H1 (cell line): ENCODE measurements around the gene NRXN2. TPM values are rescaled to one million over a fixed set of nuclear protein-coding genes. Genes with fewer than 3 reads are reported as not detected.

Experiments used
- CTCF ChIA-PET: fragments of 300-600 bp; sonication (Branson Sonifier 250); formaldehyde crosslinking; loops from one replicate; lab custom pipeline; 2021; ENCODE audit not compliant: partially characterized antibody; lab: Charles Lee
- POLR2A ChIA-PET: fragments of 300-600 bp; sonication (Branson Sonifier 250); formaldehyde crosslinking; loops from one replicate; lab custom pipeline; 2021; ENCODE audit warnings: inconsistent platforms; ENCODE audit not compliant: partially characterized antibody; lab: Charles Lee
- DNase-seq, 2 experiments: peaks; one replicate each; pipeline versions ENCODE4 v3.0.0 to v3.0.0-alpha.2; 2010 to 2022; ENCODE audit warnings: low spot score in 2 of 2, low read depth in 1 of 2, mixed read lengths in 1 of 2
- FAIRE-seq: peaks from 2 replicates; lab custom pipeline; 2011; peaks lifted over from hg19 to GRCh38; lab: Jason Lieb, UNC
- H2AFZ ChIP-seq: 2 replicates; pipeline ENCODE4 v1.8.1; 2012; ENCODE audit warnings: low read length, inconsistent platforms
- H2AK5ac ChIP-seq: 2 replicates; pipeline ENCODE4 v1.6.1; 2013; ENCODE audit warnings: low read depth, low read length
- H2BK120ac ChIP-seq: replicated peaks from 2 replicates; pipeline ENCODE3; 2013; ENCODE audit warnings: low read depth, low read length, inconsistent platforms
- H2BK12ac ChIP-seq: 2 replicates; pipeline ENCODE4 v1.6.1; 2013; ENCODE audit warnings: low read depth, low read length
- H2BK15ac ChIP-seq: 2 replicates; pipeline ENCODE4 v1.6.1; 2013; ENCODE audit warnings: low read length
- H2BK20ac ChIP-seq: 2 replicates; pipeline ENCODE4 v1.6.1; 2013; ENCODE audit warnings: low read length
- H2BK5ac ChIP-seq: 2 replicates; pipeline ENCODE4 v1.6.1; 2013; ENCODE audit warnings: low read depth, low read length
- H3K14ac ChIP-seq: 2 replicates; pipeline ENCODE4 v1.6.1; 2013; ENCODE audit warnings: inconsistent platforms; ENCODE audit not compliant: insufficient read length
- H3K18ac ChIP-seq: 2 replicates; pipeline ENCODE4 v1.6.1; 2013; ENCODE audit warnings: low read length; ENCODE audit errors: extremely low read depth
- H3K23ac ChIP-seq: 2 replicates; pipeline ENCODE4 v1.6.1; 2013; ENCODE audit warnings: inconsistent platforms; ENCODE audit not compliant: insufficient read length
- H3K23me2 ChIP-seq: 2 replicates; pipeline ENCODE4 v1.6.1; 2013; ENCODE audit warnings: low read depth, low read length
- H3K27ac ChIP-seq: 2 replicates; pipeline ENCODE4 v1.6.1; 2011; ENCODE audit warnings: low read depth, low read length, inconsistent platforms
- H3K27me3 ChIP-seq, 4 experiments: replicated peaks in 1 of 4; 1 replicate in 1 of 4; 2 replicates in 3 of 4; pipeline versions ENCODE4 v1.6.1 to v1.8.1; 2011 to 2013; ENCODE audit warnings: low read length in 3 of 4, mild to moderate bottlenecking in 3 of 4, inconsistent platforms in 2 of 4, mixed read lengths in 2 of 4, moderate library complexity in 1 of 4; ENCODE audit not compliant: control insufficient read depth in 3 of 4, insufficient read depth in 3 of 4; ENCODE audit errors: extremely low read depth in 1 of 4
- H3K36me3 ChIP-seq, 4 experiments: 2 replicates each; pipeline versions ENCODE4 v1.6.1 to v1.8.1; 2011 to 2013; ENCODE audit warnings: mild to moderate bottlenecking in 4 of 4, low read length in 3 of 4, moderate library complexity in 2 of 4, control low read depth in 1 of 4, inconsistent platforms in 1 of 4; ENCODE audit not compliant: insufficient read depth in 4 of 4, control insufficient read depth in 2 of 4
- H3K4ac ChIP-seq: replicated peaks from 2 replicates; pipeline ENCODE3; 2013; ENCODE audit warnings: low read length, low read depth, mixed read lengths, inconsistent platforms; ENCODE audit not compliant: insufficient read length
- H3K4me1 ChIP-seq, 4 experiments: replicated peaks in 1 of 4; 1 replicate in 1 of 4; 2 replicates in 3 of 4; pipeline versions ENCODE4 v1.6.1 to v1.8.1; 2011 to 2013; ENCODE audit warnings: low read length in 3 of 4, inconsistent platforms in 2 of 4, mixed read lengths in 1 of 4; ENCODE audit not compliant: insufficient read depth in 4 of 4, control insufficient read depth in 3 of 4
- H3K4me2 ChIP-seq, 2 experiments: 2 replicates each; pipeline versions ENCODE4 v1.6.1 to v1.8.1; 2011 to 2013; ENCODE audit warnings: low read depth in 2 of 2, low read length in 2 of 2, control low read depth in 1 of 2, inconsistent platforms in 1 of 2, mild to moderate bottlenecking in 1 of 2; ENCODE audit not compliant: insufficient read depth in 1 of 2
- H3K4me3 ChIP-seq, 4 experiments: fragments of 200-600, 300-600 bp in 1 of 4; sonication (generic), shearing (Covaris generic), sonication (Bioruptor Twin) in 1 of 4; 2 replicates each; pipeline versions ENCODE4 v1.5.1 to v1.8.1; 2011 to 2016; ENCODE audit warnings: low read length in 4 of 4, low read depth in 3 of 4, control low read depth in 2 of 4, inconsistent platforms in 2 of 4, mild to moderate bottlenecking in 2 of 4, mixed read lengths in 1 of 4, moderate library complexity in 1 of 4; ENCODE audit not compliant: insufficient read depth in 2 of 4; ENCODE audit errors: extremely low read depth in 1 of 4
- H3K56ac ChIP-seq: replicated peaks from 2 replicates; pipeline ENCODE3; 2013; ENCODE audit warnings: low read depth, mild to moderate bottlenecking, mixed read lengths, low read length, inconsistent platforms; ENCODE audit not compliant: insufficient read length
- H3K79me1 ChIP-seq: 2 replicates; pipeline ENCODE4 v1.6.1; 2013; ENCODE audit warnings: low read depth, low read length, control low read depth
- H3K79me2 ChIP-seq, 2 experiments: 2 replicates each; pipeline versions ENCODE4 v1.6.1 to v1.8.1; 2012 to 2013; ENCODE audit warnings: low read length in 2 of 2, mild to moderate bottlenecking in 2 of 2, inconsistent platforms in 1 of 2; ENCODE audit not compliant: insufficient read depth in 2 of 2, control insufficient read depth in 1 of 2
- H3K9ac ChIP-seq, 4 experiments: replicated peaks in 1 of 4; 1 replicate in 1 of 4; 2 replicates in 3 of 4; pipeline versions ENCODE4 v1.6.1 to v1.8.1; 2011 to 2013; ENCODE audit warnings: low read depth in 3 of 4, low read length in 3 of 4, control low read depth in 2 of 4, mild to moderate bottlenecking in 2 of 4, moderate library complexity in 2 of 4, inconsistent platforms in 1 of 4; ENCODE audit errors: extremely low read depth in 1 of 4
- H3K9me3 ChIP-seq, 2 experiments: 2 replicates each; pipeline versions ENCODE4 v1.6.1 to v1.8.1; 2012 to 2013; ENCODE audit warnings: mild to moderate bottlenecking in 2 of 2, moderate library complexity in 2 of 2, control low read depth in 1 of 2, inconsistent platforms in 1 of 2, low read depth in 1 of 2, low read length in 1 of 2, mixed read lengths in 1 of 2; ENCODE audit not compliant: insufficient read depth in 2 of 2
- H4K20me1 ChIP-seq, 2 experiments: replicated peaks in 1 of 2; 2 replicates each; pipeline versions ENCODE3 to v1.8.1; 2011 to 2013; ENCODE audit warnings: inconsistent platforms in 2 of 2, low read length in 2 of 2, mild to moderate bottlenecking in 1 of 2; ENCODE audit not compliant: insufficient read depth in 2 of 2, control insufficient read depth in 1 of 2
- H4K5ac ChIP-seq: 2 replicates; pipeline ENCODE4 v1.6.1; 2013; ENCODE audit warnings: low read length, low read depth, mixed read lengths, inconsistent platforms; ENCODE audit not compliant: insufficient read length
- H4K8ac ChIP-seq: 2 replicates; pipeline ENCODE4 v1.8.0; 2013; ENCODE audit warnings: mild to moderate bottlenecking, moderate library complexity, low read length, inconsistent platforms; ENCODE audit not compliant: insufficient read depth; ENCODE audit errors: extremely low read depth
- H4K91ac ChIP-seq: replicated peaks from 2 replicates; pipeline ENCODE3; 2013; ENCODE audit warnings: low read length, mixed read lengths, inconsistent platforms; ENCODE audit not compliant: insufficient read length
- ASH2L ChIP-seq: fragments of 200-600, 300-600 bp; sonication (generic); IDR thresholded peaks from one replicate; pipeline ENCODE4 v1.7.1; 2017; ENCODE audit warnings: low read length
- BCL11A ChIP-seq, 2 experiments: IDR thresholded peaks; one replicate each; pipeline ENCODE4 v1.6.1; 2011; ENCODE audit warnings: low read depth in 2 of 2, low read length in 2 of 2, mild to moderate bottlenecking in 2 of 2
- CTBP2 ChIP-seq: IDR thresholded peaks from 2 replicates; pipeline ENCODE4 v1.7.0; 2011; ENCODE audit warnings: borderline replicate concordance, mild to moderate bottlenecking, moderate library complexity, mixed read lengths, low read length; ENCODE audit not compliant: insufficient read depth, insufficient read length
- GTF2F1 ChIP-seq: IDR thresholded peaks from 2 replicates; pipeline ENCODE4 v1.6.1; 2012; ENCODE audit warnings: low read depth, low read length, improper control_type of control experiment, borderline replicate concordance
- HDAC6 ChIP-seq: IDR thresholded peaks from one replicate; pipeline ENCODE4 v1.7.1; 2012; ENCODE audit warnings: low read depth, mild to moderate bottlenecking, inconsistent platforms, low read length, moderate library complexity
- JUND ChIP-seq: IDR thresholded peaks from 2 replicates; pipeline ENCODE4 v1.6.1; 2011; ENCODE audit warnings: mild to moderate bottlenecking, improper control_type of control experiment, low read length
- KDM4A ChIP-seq: IDR thresholded peaks from one replicate; pipeline ENCODE4 v1.7.1; 2012; ENCODE audit warnings: low read depth, mild to moderate bottlenecking, moderate library complexity, low read length, inconsistent platforms; ENCODE audit not compliant: severe bottlenecking
- KDM5A ChIP-seq: fragments of 200-600 bp; IDR thresholded peaks from 2 replicates; pipeline ENCODE4 v1.7.1; 2012; ENCODE audit warnings: mild to moderate bottlenecking, low read length, inconsistent platforms, mixed read lengths
- PHF8 ChIP-seq: fragments of 200-600 bp; sonication (generic); conservative IDR thresholded peaks from 2 replicates; pipeline ENCODE4 v1.7.1; 2012; ENCODE audit warnings: low read depth, mild to moderate bottlenecking, inconsistent platforms, low read length, moderate library complexity
- POU5F1 ChIP-seq: IDR thresholded peaks from 2 replicates; pipeline ENCODE4 v1.6.1; 2011; ENCODE audit warnings: low read depth, mild to moderate bottlenecking, low read length, moderate library complexity
- SIN3A ChIP-seq, 2 experiments: IDR thresholded peaks in 1 of 2; conservative IDR thresholded peaks in 1 of 2; 2 replicates each; pipeline ENCODE4 v1.6.1; 2011 to 2012; ENCODE audit warnings: low read length in 2 of 2, improper control_type of control experiment in 1 of 2, low read depth in 1 of 2, mild to moderate bottlenecking in 1 of 2
- SP1 ChIP-seq: IDR thresholded peaks from 2 replicates; pipeline ENCODE4 v1.6.1; 2011; ENCODE audit warnings: low read depth, low read length
- TAF1 ChIP-seq: IDR thresholded peaks from 2 replicates; pipeline ENCODE4 v1.6.1; 2011; ENCODE audit warnings: mild to moderate bottlenecking, low read depth, low read length
- TEAD4 ChIP-seq: IDR thresholded peaks from 2 replicates; pipeline ENCODE4 v1.6.1; 2012; ENCODE audit warnings: low read depth, low read length, inconsistent platforms, mixed read lengths
- WGBS, 2 experiments: shearing (Covaris generic) in 1 of 2; methylation state at CpG; one replicate each; pipeline versions ENCODE4 v1.1.6 to v1.1.7; 2013 to 2015; ENCODE audit warnings: low lambda C conversion rate in 2 of 2, mixed read lengths in 2 of 2, inconsistent platforms in 1 of 2, low coverage in 1 of 2, missing lambda C conversion rate in 1 of 2; ENCODE audit not compliant: insufficient replicate concordance in 2 of 2, insufficient coverage in 1 of 2, insufficient read length in 1 of 2; ENCODE audit errors: extremely low coverage in 1 of 2, missing lambda C conversion rate in 1 of 2; 5-methylcytosine and 5-hydroxymethylcytosine counted together
- polyA plus RNA-seq, 7 experiments: library from polyadenylated mRNA; depleted of rRNA in 3 of 7; stranded (reverse) in 5 of 7; unstranded in 2 of 7; fragments of >200 nt in 5 of 7; fragments of 200-250 nt in 2 of 7; gene quantifications; 1 replicate in 5 of 7; 2 replicates in 1 of 7; 4 replicates in 1 of 7; pipeline versions ENCODE4 v1.2.1 to v1.2.3, GENCODE V29; 2011 to 2013; ENCODE audit warnings: missing spikeins in 2 of 7, mixed read lengths in 2 of 7
- total RNA-seq: library from RNA; stranded (reverse); fragmentation: NEBNext Ultra II Directional; extraction: Animal tissue kit (Norgen Biotek cat#: 25700); gene quantifications from 2 replicates; pipeline ENCODE4 v1.2.1, GENCODE V29; 2021

NRXN2 gene
- total and polyA plus RNA-seq, 2 of the 8 experiments (the other 6 are each of a cell fraction or from before 2014, with no cell fraction given), result 1.3 to 11.5 TPM

DNA sequence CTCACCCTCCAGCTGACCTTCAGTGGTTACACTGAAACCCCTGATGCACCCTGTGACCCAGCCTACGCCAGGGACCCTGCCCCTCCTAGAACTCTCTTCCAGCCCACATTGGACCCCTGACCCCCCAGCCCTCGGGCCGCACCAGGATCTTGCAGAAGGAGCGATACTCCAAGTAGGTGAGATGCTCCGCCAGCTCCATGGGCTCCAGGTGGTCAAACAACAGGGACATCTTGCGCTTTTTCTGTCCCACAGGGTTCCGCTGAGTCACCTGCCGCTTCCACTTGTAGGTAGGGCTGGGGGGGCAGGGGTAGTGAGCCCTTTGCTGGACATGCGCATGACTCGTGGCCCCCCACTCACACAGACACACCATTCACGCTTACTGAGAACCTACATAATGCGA lies 16.9 kb upstream of the NRXN2 start:
- H2BK5ac ChIP-seq, result peak overlapping the region; percentile 84; the same call in 1 of the 2 replicates
- H3K79me1 ChIP-seq, result no peaks in the 10 kb centered on the region; the same call in 1 of the 2 replicates
- no peak overlapping the region for H3K9ac ChIP-seq
- H3K27me3 ChIP-seq, result peaks cover 0 to 32% (median 19%) of the 10 kb centered on the region in 4 experiments; a peak in 5 of 7 replicates
- ChIA-PET POLR2A (interaction anchor here (1.0 to 42.9 kb wide), 5 partner anchors 10 to 176 kb away, joined by 3 to 1087 read pairs (median 18); partner anchors contain the start of genes PYGM and SF1), CTCF (interaction anchor here (1.0 to 23.7 kb wide), 12 partner anchors 10 to 291 kb away, joined by 3 to 376 read pairs (median 5); partner anchors contain the start of gene PYGM)
- 0 out of 8 replicates have a peak, but pooled peaks cover 0 to 2% (median 0%) of the 10 kb centered on the region in 4 experiments for H3K36me3 ChIP-seq
- H3K23me2 ChIP-seq, result peaks cover 28% of the 10 kb centered on the region
- H3K14ac ChIP-seq, result no peak overlapping the region
- H2AK5ac ChIP-seq, result 0 out of 2 replicates have a peak overlapping the region, but pooled peaks have one; percentile 0
- H4K5ac ChIP-seq, result no peak overlapping the region
- no peak overlapping the region for H3K27ac ChIP-seq
- H4K20me1 ChIP-seq, result no peaks in the 10 kb centered on the region
- H4K8ac ChIP-seq, result no peak overlapping the region; the same call in 1 of the 2 replicates
- H2BK20ac ChIP-seq, result peak overlapping the region; percentile 43; the same call in 1 of the 2 replicates
- peaks cover 4 to 33% (median 25%) of the 10 kb centered on the region in 4 experiments for H3K4me1 ChIP-seq
- no peak overlapping the region for H2AFZ ChIP-seq
- H3K4me3 ChIP-seq, result no peak overlapping the region
- DNase-seq, result peak in 1 of 2 experiments; percentile 49
- H2BK15ac ChIP-seq, result peak overlapping the region; percentile 94; the same call in 1 of the 2 replicates
- 92% methylated on average over 12 of the region's 12 CpGs; no CpG with 5 or more reads in 1 of the 2 experiments for WGBS, 2 experiments
- no peak for FAIRE-seq
- peak overlapping the region; percentile 89 for H4K91ac ChIP-seq
- no peak overlapping the region for H3K4me2 ChIP-seq
- no peak overlapping the region for H3K4ac ChIP-seq
- H3K56ac ChIP-seq, result no peak overlapping the region
- H3K18ac ChIP-seq, result no peak overlapping the region
- H2BK120ac ChIP-seq, result no peak overlapping the region
- H3K23ac ChIP-seq, result no peak overlapping the region
- H3K79me2 ChIP-seq, result no peaks in the 10 kb centered on the region
- no peaks in the 10 kb centered on the region for H3K9me3 ChIP-seq
- peak overlapping the region; percentile 91; the same call in 1 of the 2 replicates for H2BK12ac ChIP-seq
- no peak for TF ChIP-seq TAF1
- no peak for TF ChIP-seq SP1
- TF ChIP-seq SIN3A (conservative IDR thresholded peaks at IDR 0.05 in 1 of 2, IDR thresholded peaks at IDR 0.05 in 1 of 2; ENCODE audit: low read depth in 1 of 2, low read length in 2 of 2), result no peak
- TF ChIP-seq POU5F1, result no peak
- TF ChIP-seq HDAC6, result no peak
- TF ChIP-seq KDM4A, result no peak
- no peak for TF ChIP-seq PHF8
- TF ChIP-seq ASH2L, result no peak
- no peak for TF ChIP-seq GTF2F1
- TF ChIP-seq KDM5A, result no peak
- no peak for TF ChIP-seq JUND
- TF ChIP-seq TEAD4, result no peak
- no peak for TF ChIP-seq CTBP2
- TF ChIP-seq BCL11A (IDR thresholded peaks at IDR 0.05; ENCODE audit: low read depth in 2 of 2, low read length in 2 of 2), result no peak
